Measurements from ENCODE around the gene ETDC. TPM values are rescaled to one million over a fixed set of nuclear protein-coding genes. Genes with fewer than 3 reads are reported as not detected.

The ETDC gene
- total RNA-seq, 4 donors from 2014 or later, result not detected

DNA sequence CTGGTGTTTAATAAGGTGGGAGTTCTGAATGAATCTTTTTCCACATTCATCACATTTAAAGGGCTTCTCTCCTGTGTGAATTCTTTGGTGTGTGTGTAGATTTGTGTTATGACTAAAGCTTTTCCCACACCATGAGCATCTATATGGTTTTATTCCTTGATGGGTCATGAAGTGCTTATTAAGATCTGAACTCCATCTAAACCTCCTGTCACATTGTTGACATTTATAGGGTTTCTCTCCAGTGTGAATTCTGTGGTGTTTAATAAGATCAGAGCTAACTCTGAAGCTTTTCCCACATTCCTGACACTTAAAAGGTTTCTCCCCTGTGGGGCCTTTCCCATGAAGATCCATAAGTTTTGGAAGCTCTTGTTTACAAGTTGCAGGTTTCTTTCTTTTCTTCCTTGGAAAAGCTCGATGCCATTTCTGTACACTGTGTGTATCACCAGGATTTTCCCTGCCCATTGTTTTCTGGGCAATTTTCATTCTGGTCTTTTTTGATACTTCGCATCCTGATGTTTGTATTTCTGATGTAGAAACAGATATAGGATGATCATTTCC is 21.9 kb upstream of the ETDC start:
- peaks cover 12% of the 10 kb centered on the region for H3K36me3 ChIP-seq
- H3K9me3 ChIP-seq, result peaks cover 3% of the 10 kb centered on the region
- no peak overlapping the region for H3K4me3 ChIP-seq
- DNase-seq (ENCODE audit: low spot score in 2 of 2), result no peak
- no peaks in the 10 kb centered on the region for H3K4me1 ChIP-seq
- WGBS, result 92% methylated on average over 2 of the region's 2 CpGs
- TF ChIP-seq POLR2AphosphoS5 (IDR thresholded peaks at IDR 0.05), result no peak
- no peak for TF ChIP-seq POLR2A (IDR thresholded peaks at IDR 0.05)
- no peak for TF ChIP-seq EP300 (IDR thresholded peaks at IDR 0.05)
- TF ChIP-seq, protein P1, sequence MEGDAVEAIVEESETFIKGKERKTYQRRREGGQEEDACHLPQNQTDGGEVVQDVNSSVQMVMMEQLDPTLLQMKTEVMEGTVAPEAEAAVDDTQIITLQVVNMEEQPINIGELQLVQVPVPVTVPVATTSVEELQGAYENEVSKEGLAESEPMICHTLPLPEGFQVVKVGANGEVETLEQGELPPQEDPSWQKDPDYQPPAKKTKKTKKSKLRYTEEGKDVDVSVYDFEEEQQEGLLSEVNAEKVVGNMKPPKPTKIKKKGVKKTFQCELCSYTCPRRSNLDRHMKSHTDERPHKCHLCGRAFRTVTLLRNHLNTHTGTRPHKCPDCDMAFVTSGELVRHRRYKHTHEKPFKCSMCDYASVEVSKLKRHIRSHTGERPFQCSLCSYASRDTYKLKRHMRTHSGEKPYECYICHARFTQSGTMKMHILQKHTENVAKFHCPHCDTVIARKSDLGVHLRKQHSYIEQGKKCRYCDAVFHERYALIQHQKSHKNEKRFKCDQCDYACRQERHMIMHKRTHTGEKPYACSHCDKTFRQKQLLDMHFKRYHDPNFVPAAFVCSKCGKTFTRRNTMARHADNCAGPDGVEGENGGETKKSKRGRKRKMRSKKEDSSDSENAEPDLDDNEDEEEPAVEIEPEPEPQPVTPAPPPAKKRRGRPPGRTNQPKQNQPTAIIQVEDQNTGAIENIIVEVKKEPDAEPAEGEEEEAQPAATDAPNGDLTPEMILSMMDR (IDR thresholded peaks at IDR 0.05), result no peak
- H3K27ac ChIP-seq, result no peak overlapping the region
- no peaks in the 10 kb centered on the region for H3K27me3 ChIP-seq

DNA sequence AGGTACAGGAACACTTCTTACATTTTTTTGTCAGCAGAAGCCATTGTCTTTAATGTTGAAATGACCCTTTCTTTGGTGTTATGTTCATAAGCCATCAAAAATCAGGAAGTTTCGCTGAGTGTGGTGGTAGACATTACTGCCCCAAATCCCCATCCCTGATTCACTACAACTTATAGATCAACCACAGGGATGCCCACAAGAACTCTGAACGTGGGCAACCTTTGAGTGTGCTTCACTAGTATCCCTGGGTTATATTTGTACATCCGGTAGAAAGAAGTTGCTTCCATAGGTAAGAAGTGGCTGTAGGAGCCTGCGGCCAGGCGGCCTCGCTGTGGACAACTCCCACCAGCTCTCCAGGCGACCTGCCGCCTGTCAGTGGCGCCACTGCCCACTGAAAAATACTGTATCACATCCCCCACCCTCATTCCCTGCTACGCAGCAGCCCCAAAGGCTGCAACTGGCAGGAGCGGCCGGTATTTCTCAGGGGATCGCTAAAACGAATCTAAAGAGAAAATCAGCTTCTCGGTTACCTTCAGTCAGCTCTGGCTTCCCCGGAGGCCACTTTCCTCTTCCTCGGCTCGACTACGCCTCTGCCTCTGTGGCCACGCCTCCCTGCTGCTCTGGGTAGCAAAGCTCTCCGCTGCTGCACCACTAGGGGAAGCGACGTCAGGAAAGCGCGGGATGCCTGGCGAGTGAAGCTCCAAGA is 13.9 kb upstream of the ETDC start:
- no peak for TF ChIP-seq EP300 (IDR thresholded peaks at IDR 0.05)
- TF ChIP-seq, protein P1 (IDR thresholded peaks at IDR 0.05), result no peak
- TF ChIP-seq POLR2A (IDR thresholded peaks at IDR 0.05), result no peak
- no peak for TF ChIP-seq POLR2AphosphoS5 (IDR thresholded peaks at IDR 0.05)
- no peak overlapping the region for H3K27ac ChIP-seq
- no peaks in the 10 kb centered on the region for H3K27me3 ChIP-seq
- H3K4me3 ChIP-seq, result peak overlapping the region; percentile 18
- no peaks in the 10 kb centered on the region for H3K4me1 ChIP-seq
- 50% methylated on average over 26 of the region's 26 CpGs for WGBS
- H3K9me3 ChIP-seq, result no peaks in the 10 kb centered on the region
- no peak for DNase-seq (ENCODE audit: low spot score in 2 of 2)
- H3K36me3 ChIP-seq, result peaks cover 9% of the 10 kb centered on the region

DNA sequence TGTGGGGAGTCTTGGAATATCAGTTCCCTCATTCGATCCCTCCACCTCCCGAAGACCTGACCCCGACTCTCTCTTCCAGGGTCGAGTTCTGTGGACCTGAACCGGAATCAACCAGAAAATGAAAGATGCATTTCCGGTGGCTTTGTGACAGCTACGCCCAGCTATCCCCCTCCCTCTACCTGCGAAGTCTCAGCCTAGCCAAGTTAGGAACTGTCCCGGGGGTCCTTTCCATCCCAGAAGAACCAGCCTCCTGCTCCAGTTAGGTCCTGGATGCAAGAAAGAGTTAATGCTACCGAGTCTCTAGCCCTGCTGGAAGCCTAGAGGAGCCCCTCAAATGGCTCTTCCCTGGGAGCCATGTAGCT is 13.4 kb upstream of the ETDC start:
- Histone ChIP-seq H3K27me3 (no peaks in the 10 kb centered on the region), H3K4me3 (peak overlapping the region; percentile 18), H3K27ac (no peak overlapping the region), H3K9me3 (no peaks in the 10 kb centered on the region), H3K36me3 (peaks cover 9% of the 10 kb centered on the region), H3K4me1 (no peaks in the 10 kb centered on the region)
- no peak for DNase-seq (ENCODE audit: low spot score in 2 of 2)
- 39% methylated on average over 10 of the region's 10 CpGs for WGBS
- TF ChIP-seq, protein P1 (IDR thresholded peaks at IDR 0.05), result no peak
- TF ChIP-seq EP300 (IDR thresholded peaks at IDR 0.05) (no peak), POLR2AphosphoS5 (IDR thresholded peaks at IDR 0.05) (no peak), POLR2A (IDR thresholded peaks at IDR 0.05) (no peak)

DNA sequence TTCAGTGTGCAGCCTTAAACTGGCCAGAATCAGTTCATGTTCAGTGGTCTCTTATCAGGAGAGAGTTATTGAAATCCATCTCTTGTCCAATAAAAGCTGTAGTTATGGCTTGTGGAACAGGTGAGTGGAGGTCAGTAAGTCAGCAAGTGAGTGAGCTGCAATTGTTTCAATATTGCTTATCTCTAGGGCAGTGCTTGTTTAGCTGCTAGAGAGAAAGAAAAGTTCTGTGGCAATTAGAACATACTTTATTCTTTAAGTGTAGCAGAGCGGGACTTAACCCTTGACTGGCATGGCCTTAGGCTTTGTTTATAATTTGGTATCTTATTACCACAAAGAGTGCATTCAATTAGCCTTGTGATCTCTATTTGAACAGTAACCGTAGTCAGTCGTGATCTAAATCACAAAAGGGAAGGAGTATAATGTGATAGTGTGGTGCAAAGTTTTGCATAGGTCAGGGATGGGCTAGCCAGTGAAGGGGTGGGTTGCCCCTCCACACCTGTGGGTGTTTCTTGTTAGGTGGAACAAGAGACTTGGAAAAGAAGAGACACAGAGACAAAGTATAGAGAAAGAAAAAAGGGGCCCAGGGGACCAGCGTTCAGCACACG is 6.9 kb upstream of the ETDC start:
- WGBS, result 53% methylated on average over 5 of the region's 5 CpGs
- no peak for DNase-seq (ENCODE audit: low spot score in 2 of 2)
- TF ChIP-seq POLR2A (IDR thresholded peaks at IDR 0.05), result no peak
- TF ChIP-seq EP300 (IDR thresholded peaks at IDR 0.05), result no peak
- TF ChIP-seq POLR2AphosphoS5 (IDR thresholded peaks at IDR 0.05), result no peak
- no peaks in the 10 kb centered on the region for H3K36me3 ChIP-seq
- H3K4me3 ChIP-seq, result no peak overlapping the region
- H3K4me1 ChIP-seq, result no peaks in the 10 kb centered on the region
- H3K9me3 ChIP-seq, result no peaks in the 10 kb centered on the region
- H3K27ac ChIP-seq, result no peak overlapping the region
- no peaks in the 10 kb centered on the region for H3K27me3 ChIP-seq

DNA sequence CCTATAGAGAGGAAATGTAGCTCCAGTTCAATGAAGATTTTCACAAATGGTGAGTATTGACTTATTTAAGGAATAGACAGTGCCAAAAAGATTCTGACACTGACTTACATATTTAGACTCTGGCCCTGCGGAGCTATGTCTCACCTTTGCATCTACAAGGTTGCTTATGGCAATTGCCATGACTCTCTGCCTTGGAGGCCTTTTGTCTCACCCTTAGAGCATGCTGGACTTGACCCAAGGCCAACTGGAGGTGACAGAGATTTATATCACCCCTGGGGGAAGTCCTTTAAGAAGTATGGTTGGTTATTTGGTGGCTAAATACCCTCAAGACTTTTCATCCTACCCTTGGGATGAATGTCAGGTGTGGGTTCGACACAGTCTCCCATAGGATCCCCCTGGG is 4.5 kb upstream of the ETDC start:
- TF ChIP-seq, protein P1 (IDR thresholded peaks at IDR 0.05), result no peak
- TF ChIP-seq POLR2AphosphoS5 (IDR thresholded peaks at IDR 0.05) (no peak), EP300 (IDR thresholded peaks at IDR 0.05) (no peak), POLR2A (IDR thresholded peaks at IDR 0.05) (no peak)
- DNase-seq (ENCODE audit: low spot score in 2 of 2), result no peak
- H3K9me3 ChIP-seq, result no peaks in the 10 kb centered on the region
- no peaks in the 10 kb centered on the region for H3K36me3 ChIP-seq
- H3K4me1 ChIP-seq, result no peaks in the 10 kb centered on the region
- H3K27ac ChIP-seq, result no peak overlapping the region
- H3K27me3 ChIP-seq, result no peaks in the 10 kb centered on the region
- H3K4me3 ChIP-seq, result no peak overlapping the region
- WGBS, result 78% methylated on average over 2 of the region's 2 CpGs

Data from suprapubic skin (tissue), 4 donors.